ENCODE results near the gene ANO4.

The ANO4 gene

GRCh38 chr12:101001669-101002068 is 207.1 kb downstream of the ANO4 start:
- no peak for DNase-seq

- no peak for DNase-seq
These were observed 208.3 kb downstream of the ANO4 start for GRCh38 chr12:101002696-101003419.

- DNase-seq, result no peak
These were observed 210.3 kb downstream of the ANO4 start for GRCh38 chr12:101004898-101005297.

GRCh38 chr12:101009274-101009673 is 214.7 kb downstream of the ANO4 start:
- no peak for DNase-seq

GRCh38 chr12:101010896-101011295 is 216.3 kb downstream of the ANO4 start:
- DNase-seq, result no peak

DNA sequence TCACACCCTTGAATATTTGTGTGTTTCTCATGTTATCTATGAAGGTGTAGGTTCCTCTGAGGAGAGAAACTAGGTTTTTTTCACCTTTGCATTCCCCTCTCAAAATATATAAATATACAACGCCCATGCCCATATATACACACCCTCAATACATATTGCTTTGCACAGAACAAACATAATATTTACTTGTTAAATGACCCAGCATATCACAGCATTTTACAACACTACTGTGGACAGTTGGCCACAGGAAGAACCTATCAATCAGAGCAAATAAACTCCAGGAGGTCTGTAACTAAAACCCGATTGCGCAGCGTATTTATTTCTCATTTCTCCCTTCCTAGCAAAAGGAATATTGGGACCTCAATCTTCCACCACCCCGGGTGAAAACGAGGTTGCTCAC is 219.4 kb downstream of the ANO4 start:
- DNase-seq, result no peak

DNA sequence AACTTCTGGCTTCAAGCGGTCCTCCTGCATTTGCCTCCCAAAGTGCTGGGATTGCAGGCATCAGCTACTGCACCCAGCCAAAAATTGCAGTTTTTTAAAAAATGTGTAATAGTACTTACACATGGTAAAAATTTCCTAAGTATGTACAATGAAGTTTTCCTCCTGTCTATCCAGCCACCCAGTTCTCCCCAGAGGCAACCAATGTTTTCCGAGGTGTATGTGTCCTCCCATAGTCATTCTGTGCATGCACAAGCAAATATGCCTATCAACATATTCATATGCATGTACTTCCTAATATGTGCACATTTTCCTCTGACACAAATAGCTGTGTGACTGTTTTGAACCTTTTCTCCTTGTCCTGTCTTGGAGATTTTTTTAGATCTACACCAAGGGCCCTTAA is 220.5 kb downstream of the ANO4 start:
- no peak for DNase-seq

DNA sequence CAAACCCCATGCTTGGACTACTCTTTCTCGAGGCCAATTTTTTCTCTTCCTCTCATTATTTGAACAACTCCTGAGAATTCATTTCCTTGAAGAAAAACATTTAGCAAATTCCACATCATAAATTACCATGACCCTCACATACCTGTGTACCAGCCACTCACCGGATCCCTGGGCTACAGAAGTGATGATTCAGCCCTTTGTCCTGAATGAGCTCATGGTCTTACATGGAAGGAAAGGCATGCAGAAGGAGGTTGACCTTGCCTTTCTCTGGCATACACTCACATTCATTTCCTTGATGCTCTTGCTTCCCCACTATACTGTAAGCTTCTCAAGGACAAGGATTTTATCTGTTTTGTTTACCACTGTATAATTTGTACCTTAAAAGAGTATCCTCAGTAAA is 224.0 kb downstream of the ANO4 start:
- DNase-seq, result no peak

DNA sequence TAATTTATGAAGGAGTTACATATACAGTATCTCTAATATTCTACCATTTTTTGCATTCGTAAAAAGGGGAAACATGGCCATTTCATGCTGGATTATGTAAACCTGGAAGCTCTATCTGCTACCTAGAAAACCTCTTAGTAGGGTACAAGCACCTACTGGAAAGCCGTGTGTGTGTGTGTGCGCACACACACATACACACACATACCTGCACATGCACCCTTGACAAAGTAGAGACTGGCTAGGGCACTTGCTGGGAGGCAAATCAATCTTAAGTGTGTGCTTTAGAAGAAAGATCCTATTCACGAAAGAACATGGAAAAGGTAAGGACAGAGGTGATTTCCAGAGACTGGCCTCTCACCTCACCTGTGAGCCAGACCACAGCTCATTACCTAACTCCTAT is 224.6 kb downstream of the ANO4 start:
- no peak for DNase-seq

DNA sequence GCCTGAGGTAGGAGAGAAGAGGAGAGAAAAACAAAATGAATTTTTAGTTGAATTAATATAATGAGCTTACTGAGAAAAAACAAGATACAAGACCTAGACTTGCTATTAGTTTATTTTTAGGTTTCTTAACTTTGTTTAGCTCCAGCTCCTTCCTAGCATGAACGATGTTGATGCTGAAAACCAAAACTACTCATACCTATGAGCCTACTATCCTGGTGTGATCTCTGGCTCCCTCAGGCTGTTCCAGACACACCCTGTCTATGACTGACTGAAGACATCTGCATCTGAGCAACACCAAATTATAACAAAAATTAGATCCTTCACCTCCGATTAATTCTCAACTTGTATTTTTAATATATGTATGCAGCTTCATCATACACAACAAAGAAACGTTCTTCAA is 225.1 kb downstream of the ANO4 start:
- no peak for DNase-seq

DNA sequence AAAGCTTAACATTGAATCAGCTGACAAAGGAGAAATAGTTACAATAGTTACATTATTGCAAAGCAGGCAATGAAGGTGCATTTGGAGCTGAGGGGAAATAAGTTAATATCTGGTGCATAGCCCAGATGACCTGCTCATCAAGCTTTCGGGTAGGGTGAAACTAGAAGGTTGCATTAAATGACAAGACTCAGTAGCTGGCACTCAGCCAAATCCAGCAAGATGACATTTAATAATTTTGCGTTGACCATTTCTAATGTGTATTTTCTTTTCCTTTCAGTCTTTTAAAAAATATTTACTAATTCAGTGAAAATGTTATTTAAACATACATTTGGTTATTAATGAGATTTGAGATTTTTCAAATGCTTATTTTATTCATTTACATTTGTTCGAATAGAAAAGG is 226.9 kb downstream of the ANO4 start:
- DNase-seq, result no peak

- no peak for DNase-seq
These were observed 227.4 kb downstream of the ANO4 start for GRCh38 chr12:101021911-101022388.

GRCh38 chr12:101027200-101027599 is 232.6 kb downstream of the ANO4 start:
- no peak for DNase-seq

DNA sequence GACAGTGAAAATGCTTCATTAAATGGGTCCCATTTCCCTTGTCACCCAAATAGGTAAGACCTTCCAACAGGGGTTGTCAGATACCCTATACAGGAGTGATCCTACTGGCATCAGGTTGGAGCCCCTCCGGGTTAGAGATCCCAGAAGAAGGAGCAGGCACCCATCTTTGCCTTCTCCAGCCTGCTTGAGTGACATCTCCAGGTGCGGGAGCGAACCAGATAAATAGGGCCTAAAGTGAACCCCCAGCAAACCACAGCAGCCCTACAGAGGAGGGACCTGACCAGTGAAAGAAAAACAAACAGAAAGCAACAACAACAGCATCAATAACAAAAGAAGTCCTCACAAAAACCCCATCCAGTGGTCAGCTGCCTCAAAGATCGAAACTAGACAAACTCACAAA is 233.2 kb downstream of the ANO4 start:
- no peak for DNase-seq

GRCh38 chr12:101038289-101038871 is 243.8 kb downstream of the ANO4 start:
- no peak for DNase-seq

- DNase-seq, result no peak
These were observed 245.4 kb downstream of the ANO4 start for GRCh38 chr12:101039848-101040531.

DNA sequence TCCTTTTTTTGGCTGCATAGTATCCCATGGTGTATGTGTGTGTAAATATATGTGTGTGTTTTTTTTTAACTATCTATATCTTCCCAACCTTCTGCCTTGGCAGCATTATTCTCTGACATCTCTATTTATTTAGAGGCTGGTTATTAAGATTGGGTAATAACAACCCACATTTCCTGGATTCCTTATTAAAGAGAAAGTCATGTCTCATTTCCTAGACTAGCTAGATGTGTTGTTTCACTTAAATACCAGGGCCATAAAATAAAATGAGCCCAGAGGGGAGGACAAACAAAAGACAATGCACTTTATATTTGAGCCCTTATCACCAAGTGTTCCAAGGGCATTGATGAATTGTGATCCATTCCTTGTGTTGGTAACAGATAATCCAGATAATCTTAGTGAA is 246.4 kb downstream of the ANO4 start:
- DNase-seq, result no peak

GRCh38 chr12:101042211-101042610 is 247.6 kb downstream of the ANO4 start:
- no peak for DNase-seq

GRCh38 chr12:101044512-101045059 is 250.0 kb downstream of the ANO4 start:
- no peak for DNase-seq

- no peak for DNase-seq
These were observed 251.2 kb downstream of the ANO4 start for GRCh38 chr12:101045486-101046464.

- DNase-seq, result no peak
These were observed 253.1 kb downstream of the ANO4 start for GRCh38 chr12:101047652-101048051.

DNA sequence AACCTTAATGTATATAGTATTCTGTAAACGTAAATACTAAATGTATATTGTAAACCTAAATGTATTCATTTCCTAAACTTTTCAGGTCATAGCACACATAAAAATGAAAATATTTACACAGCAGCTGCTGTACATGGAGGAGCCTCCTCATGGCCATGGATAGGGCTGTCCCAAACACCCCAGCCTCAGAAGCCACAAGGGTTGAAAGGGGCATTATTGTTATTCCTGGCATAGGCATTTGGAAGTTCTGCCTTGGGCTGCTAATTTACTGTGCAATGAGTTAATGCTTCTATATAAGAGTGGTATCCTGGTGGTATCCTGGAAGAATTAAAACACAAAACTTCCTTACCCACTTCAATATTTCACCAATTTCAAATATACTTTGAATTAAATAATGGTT is 256.1 kb downstream of the ANO4 start:
- DNase-seq, result no peak

GRCh38 chr12:101051151-101051550 is 256.6 kb downstream of the ANO4 start:
- no peak for DNase-seq

Data from OCI-M1 (cell line).